Muscle layer of duodenum (tissue), 2 donors: ENCODE data around the gene KCNC4.

Experiments used
- H3K27ac ChIP-seq: one replicate; pipeline ENCODE4 v1.7.0; 2013; ENCODE audit warnings: mild to moderate bottlenecking, low read length
- H3K27me3 ChIP-seq: one replicate; pipeline ENCODE4 v1.7.0; 2013; ENCODE audit warnings: low read depth, mild to moderate bottlenecking, control low read depth, low read length
- H3K36me3 ChIP-seq, 2 donors: one replicate each; pipeline ENCODE4 v1.7.0; 2013; ENCODE audit warnings: low read length in 2 of 2, control low read depth in 1 of 2, mild to moderate bottlenecking in 1 of 2; ENCODE audit not compliant: insufficient read depth in 2 of 2, control insufficient read depth in 1 of 2
- H3K4me1 ChIP-seq, 2 donors: one replicate each; pipeline ENCODE4 v1.7.0; 2013; ENCODE audit warnings: low read length in 2 of 2, mild to moderate bottlenecking in 2 of 2, control low read depth in 1 of 2, moderate library complexity in 1 of 2; ENCODE audit not compliant: insufficient read depth in 2 of 2, control insufficient read depth in 1 of 2
- H3K4me3 ChIP-seq, 2 donors: one replicate each; pipeline ENCODE4 v1.7.0; 2013; ENCODE audit warnings: low read length in 2 of 2, low read depth in 1 of 2, mild to moderate bottlenecking in 1 of 2
- H3K9me3 ChIP-seq, 2 donors: one replicate each; pipeline ENCODE4 v1.7.0; 2013; ENCODE audit warnings: low read length in 2 of 2, control low read depth in 1 of 2, mild to moderate bottlenecking in 1 of 2; ENCODE audit not compliant: control insufficient read depth in 1 of 2
- donor health status: healthy.

Gene KCNC4

GRCh38 chr1:110214454-110215404 lies 4.6 kb downstream of the KCNC4 start:
- Histone ChIP-seq H3K36me3 (peaks cover 0 to 3% of the 10 kb centered on the region in 2 donors), H3K9me3 (no peaks in the 10 kb centered on the region), H3K4me1 (peaks cover 0 to 18% of the 10 kb centered on the region in 2 donors), H3K27ac (no peak overlapping the region), H3K4me3 (no peak overlapping the region), H3K27me3 (no peaks in the 10 kb centered on the region)

GRCh38 chr1:110215621-110216515 lies 5.8 kb downstream of the KCNC4 start:
- Histone ChIP-seq H3K4me1 (peaks cover 0 to 18% of the 10 kb centered on the region in 2 donors), H3K4me3 (no peak overlapping the region), H3K9me3 (no peaks in the 10 kb centered on the region), H3K27me3 (no peaks in the 10 kb centered on the region), H3K36me3 (peaks cover 0 to 3% of the 10 kb centered on the region in 2 donors), H3K27ac (no peak overlapping the region)

- peaks cover 0 to 3% of the 10 kb centered on the region in 2 donors for H3K36me3 ChIP-seq
- no peaks in the 10 kb centered on the region for H3K9me3 ChIP-seq
- H3K27ac ChIP-seq: no peak overlapping the region
- peaks cover 0 to 13% of the 10 kb centered on the region in 2 donors for H3K4me1 ChIP-seq
- H3K4me3 ChIP-seq: no peak overlapping the region
- no peaks in the 10 kb centered on the region for H3K27me3 ChIP-seq
These were observed 6.8 kb downstream of the KCNC4 start for GRCh38 chr1:110216844-110217444.

GRCh38 chr1:110218137-110218536 lies 8.0 kb downstream of the KCNC4 start:
- H3K36me3 ChIP-seq: peaks cover 0 to 11% of the 10 kb centered on the region in 2 donors
- H3K4me1 ChIP-seq: peaks cover 0 to 4% of the 10 kb centered on the region in 2 donors
- H3K27ac ChIP-seq: no peak overlapping the region
- H3K4me3 ChIP-seq: no peak overlapping the region
- H3K9me3 ChIP-seq: no peaks in the 10 kb centered on the region
- H3K27me3 ChIP-seq: no peaks in the 10 kb centered on the region

- Histone ChIP-seq H3K9me3 (no peaks in the 10 kb centered on the region), H3K27me3 (no peaks in the 10 kb centered on the region), H3K27ac (no peak overlapping the region), H3K4me1 (peaks cover 0 to 4% of the 10 kb centered on the region in 2 donors), H3K36me3 (peaks cover 0 to 17% of the 10 kb centered on the region in 2 donors), H3K4me3 (no peak overlapping the region)
These were observed 8.6 kb downstream of the KCNC4 start for GRCh38 chr1:110218739-110219138.

- H3K27me3 ChIP-seq: no peaks in the 10 kb centered on the region
- no peaks in the 10 kb centered on the region for H3K9me3 ChIP-seq
- H3K4me3 ChIP-seq: no peak overlapping the region
- no peak overlapping the region for H3K27ac ChIP-seq
- no peaks in the 10 kb centered on the region for H3K4me1 ChIP-seq
- peaks cover 0 to 25% of the 10 kb centered on the region in 2 donors for H3K36me3 ChIP-seq
These were observed 10.2 kb downstream of the KCNC4 start for GRCh38 chr1:110220324-110220723.

- H3K4me3 ChIP-seq: no peak overlapping the region
- H3K36me3 ChIP-seq: peaks cover 0 to 27% of the 10 kb centered on the region in 2 donors
- H3K27me3 ChIP-seq: no peaks in the 10 kb centered on the region
- no peak overlapping the region for H3K27ac ChIP-seq
- no peaks in the 10 kb centered on the region for H3K9me3 ChIP-seq
- H3K4me1 ChIP-seq: no peaks in the 10 kb centered on the region
These were observed 11.0 kb downstream of the KCNC4 start for GRCh38 chr1:110221119-110221518.

GRCh38 chr1:110223127-110223526 lies 13.0 kb downstream of the KCNC4 start:
- H3K4me1 ChIP-seq: no peaks in the 10 kb centered on the region
- peaks cover 3 to 40% of the 10 kb centered on the region in 2 donors for H3K36me3 ChIP-seq

GRCh38 chr1:110223581-110223980 lies 13.5 kb downstream of the KCNC4 start:
- peaks cover 3 to 44% of the 10 kb centered on the region in 2 donors for H3K36me3 ChIP-seq
- no peak overlapping the region for H3K27ac ChIP-seq
- no peak overlapping the region for H3K4me3 ChIP-seq
- H3K9me3 ChIP-seq: no peaks in the 10 kb centered on the region
- no peaks in the 10 kb centered on the region for H3K4me1 ChIP-seq
- no peaks in the 10 kb centered on the region for H3K27me3 ChIP-seq

More at GRCh38 chr1:110223127-110223526, 13.0 kb downstream of the KCNC4 start:
- Histone ChIP-seq H3K27me3 (no peaks in the 10 kb centered on the region), H3K27ac (no peak overlapping the region), H3K4me3 (no peak overlapping the region), H3K9me3 (no peaks in the 10 kb centered on the region)

GRCh38 chr1:110224240-110224995 lies 14.3 kb downstream of the KCNC4 start:
- H3K36me3 ChIP-seq: peaks cover 3 to 41% of the 10 kb centered on the region in 2 donors
- no peaks in the 10 kb centered on the region for H3K9me3 ChIP-seq
- H3K4me3 ChIP-seq: no peak overlapping the region
- H3K27me3 ChIP-seq: no peaks in the 10 kb centered on the region
- no peak overlapping the region for H3K27ac ChIP-seq
- no peaks in the 10 kb centered on the region for H3K4me1 ChIP-seq
